ENCODE results near the gene SRGAP2C.
"Not testable (repeated sequence)": the region's sequence is repeated elsewhere in the genome, so short reads cannot be mapped to it uniquely, and the experiment has no call there.

The SRGAP2C gene

GRCh38 chr1:121281480-121281879, 96.7 kb downstream of the SRGAP2C start:
- DNase-seq = not testable (repeated sequence)

- not testable (repeated sequence) for DNase-seq
Measured at GRCh38 chr1:121283587-121284180, 98.9 kb downstream of the SRGAP2C start.

- not testable (repeated sequence) for DNase-seq
Measured at GRCh38 chr1:121292590-121292989, 107.8 kb downstream of the SRGAP2C start.

- not testable (repeated sequence) for DNase-seq
Measured at GRCh38 chr1:121293263-121294204, 108.8 kb downstream of the SRGAP2C start.

GRCh38 chr1:121294205-121294570, 109.4 kb downstream of the SRGAP2C start:
- not testable (repeated sequence) for DNase-seq

GRCh38 chr1:121296563-121296962, 111.8 kb downstream of the SRGAP2C start:
- DNase-seq = not testable (repeated sequence)

GRCh38 chr1:121298529-121298928, 113.8 kb downstream of the SRGAP2C start:
- DNase-seq = not testable (repeated sequence)

- DNase-seq = not testable (repeated sequence)
Measured at GRCh38 chr1:121299514-121300149, 114.9 kb downstream of the SRGAP2C start.

GRCh38 chr1:121301876-121302275, 117.1 kb downstream of the SRGAP2C start:
- not testable (repeated sequence) for DNase-seq

- not testable (repeated sequence) for DNase-seq
Measured at GRCh38 chr1:121307759-121308158, 123.0 kb downstream of the SRGAP2C start.

GRCh38 chr1:121315509-121315908, 130.7 kb downstream of the SRGAP2C start:
- not testable (repeated sequence) for DNase-seq

GRCh38 chr1:121316081-121316480, 131.3 kb downstream of the SRGAP2C start:
- not testable (repeated sequence) for DNase-seq

GRCh38 chr1:121317491-121318468, 133.0 kb downstream of the SRGAP2C start:
- not testable (repeated sequence) for DNase-seq

- not testable (repeated sequence) for DNase-seq
Measured at GRCh38 chr1:121318687-121319086, 133.9 kb downstream of the SRGAP2C start.

GRCh38 chr1:121321660-121322059, 136.9 kb downstream of the SRGAP2C start:
- not testable (repeated sequence) for DNase-seq

- not testable (repeated sequence) for DNase-seq
Measured at GRCh38 chr1:121324726-121325125, 140.0 kb downstream of the SRGAP2C start.

GRCh38 chr1:121332141-121332540, 147.4 kb downstream of the SRGAP2C start:
- not testable (repeated sequence) for DNase-seq

- DNase-seq = not testable (repeated sequence)
Measured at GRCh38 chr1:121332599-121333562, 148.1 kb downstream of the SRGAP2C start.

GRCh38 chr1:121337958-121338357, 153.2 kb downstream of the SRGAP2C start:
- DNase-seq = not testable (repeated sequence)

GRCh38 chr1:121339611-121340010, 154.8 kb downstream of the SRGAP2C start:
- DNase-seq = not testable (repeated sequence)

Measured in activated T-cell treated with anti-CD3 and anti-CD28 coated beads for 4 hours (primary cell).